GM12874 (cell line): ENCODE data around the gene SPRED1.

ENCODE experiments used
- CTCF ChIP-seq: IDR thresholded peaks from 2 replicates; pipeline ENCODE4 v1.5.1; 2011; ENCODE audit warnings: low read depth, mild to moderate bottlenecking, control low read depth, low read length, moderate library complexity; ENCODE audit not compliant: insufficient read depth

SPRED1 gene

GRCh38 chr15:38252481-38253350 is at the start of gene SPRED1:
Gene SPRED1, plus strand, starts transcription at chr15:38252836. Its CDS starts 350 bp downstream, at chr15:38253186.
- TF ChIP-seq CTCF: no peak

- no peak for TF ChIP-seq CTCF
Measured at GRCh38 chr15:38205526-38206272, 46.9 kb upstream of the SPRED1 start.

GRCh38 chr15:38207621-38208020 is 45.0 kb upstream of the SPRED1 start:
- TF ChIP-seq CTCF: no peak

DNA sequence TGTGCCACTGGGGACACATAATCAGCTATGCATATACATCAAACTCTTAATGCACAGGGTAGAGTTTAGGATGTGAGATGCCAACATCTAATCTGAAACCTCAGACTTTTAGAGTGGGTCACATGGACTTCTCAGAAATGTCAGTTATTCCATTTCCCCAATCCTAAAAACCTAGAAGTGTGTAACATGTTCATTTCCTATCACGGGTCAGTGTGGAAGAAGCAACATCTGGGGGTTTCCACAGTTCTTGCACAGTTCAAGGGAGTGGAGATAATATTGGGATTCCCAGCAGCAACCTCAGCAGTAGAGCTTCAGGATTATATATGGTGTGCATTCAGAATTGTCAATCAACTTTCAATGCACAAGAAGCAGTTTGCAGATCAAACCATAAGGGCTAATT is 44.4 kb upstream of the SPRED1 start:
- no peak for TF ChIP-seq CTCF

DNA sequence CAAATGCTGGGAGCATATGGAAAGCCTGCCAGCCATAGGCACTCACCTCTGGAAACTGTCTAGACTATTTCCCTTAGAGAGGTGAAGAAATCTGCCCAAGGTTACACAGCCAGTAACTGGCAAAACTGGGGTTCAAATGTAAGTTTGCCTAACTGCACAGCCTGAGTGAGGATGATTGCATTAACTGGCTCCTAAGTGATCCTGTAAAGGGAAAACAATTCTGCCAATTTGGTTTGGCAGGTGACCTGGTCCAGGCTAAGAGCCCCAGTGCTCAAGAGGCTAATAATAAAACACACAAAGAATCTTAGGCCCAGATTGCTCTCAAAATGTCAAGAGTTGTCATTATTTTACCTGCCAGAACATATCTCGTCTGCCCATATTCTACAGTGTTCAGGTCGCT is 43.9 kb upstream of the SPRED1 start:
- TF ChIP-seq CTCF: no peak

DNA sequence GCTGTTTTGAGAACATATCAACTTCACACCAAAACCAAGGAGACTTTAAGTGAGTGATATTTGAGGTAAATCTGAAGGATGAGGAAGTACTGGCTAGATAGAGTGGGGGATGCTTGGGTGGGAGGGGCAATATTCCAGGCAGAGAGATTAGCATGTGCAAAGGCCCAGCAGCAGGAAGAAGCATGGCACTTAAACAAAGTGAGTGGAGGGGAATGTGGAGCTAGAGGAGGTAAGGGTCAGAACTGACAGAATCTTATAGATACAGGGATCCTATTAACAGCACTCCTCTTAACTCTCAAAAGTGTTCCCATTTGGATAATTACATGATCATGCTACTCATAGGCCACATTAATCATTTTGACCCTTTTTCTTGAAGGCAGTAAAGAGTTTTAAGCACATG is 41.4 kb upstream of the SPRED1 start:
- TF ChIP-seq CTCF: no peak

DNA sequence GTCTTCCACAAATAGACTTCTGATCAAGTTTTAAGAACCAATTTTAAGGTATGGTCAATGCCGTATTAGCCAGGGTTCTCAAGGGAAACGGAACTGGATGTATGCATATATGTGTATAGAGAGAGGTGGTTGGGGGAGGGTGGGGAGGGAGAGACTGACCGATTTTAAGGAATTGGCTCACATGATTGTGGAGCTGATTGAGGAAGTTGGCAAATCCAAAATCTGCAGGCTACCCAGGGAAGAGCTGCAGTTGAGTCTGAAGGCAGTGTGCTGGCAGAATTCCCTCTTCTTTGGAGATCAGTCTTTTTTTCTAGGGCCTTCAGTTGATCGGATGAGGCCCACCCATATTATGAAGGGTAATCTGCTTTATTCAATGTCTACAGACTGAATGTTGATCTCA is 40.8 kb upstream of the SPRED1 start:
- TF ChIP-seq CTCF: no peak
